ENCODE measurements around the gene SYNGR1.

- TF ChIP-seq SP4 (IDR thresholded peaks at IDR 0.05; ENCODE audit: low read length): no peak
- TF ChIP-seq, protein P1, sequence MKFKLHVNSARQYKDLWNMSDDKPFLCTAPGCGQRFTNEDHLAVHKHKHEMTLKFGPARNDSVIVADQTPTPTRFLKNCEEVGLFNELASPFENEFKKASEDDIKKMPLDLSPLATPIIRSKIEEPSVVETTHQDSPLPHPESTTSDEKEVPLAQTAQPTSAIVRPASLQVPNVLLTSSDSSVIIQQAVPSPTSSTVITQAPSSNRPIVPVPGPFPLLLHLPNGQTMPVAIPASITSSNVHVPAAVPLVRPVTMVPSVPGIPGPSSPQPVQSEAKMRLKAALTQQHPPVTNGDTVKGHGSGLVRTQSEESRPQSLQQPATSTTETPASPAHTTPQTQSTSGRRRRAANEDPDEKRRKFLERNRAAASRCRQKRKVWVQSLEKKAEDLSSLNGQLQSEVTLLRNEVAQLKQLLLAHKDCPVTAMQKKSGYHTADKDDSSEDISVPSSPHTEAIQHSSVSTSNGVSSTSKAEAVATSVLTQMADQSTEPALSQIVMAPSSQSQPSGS (IDR thresholded peaks at IDR 0.05; ENCODE audit: low read length): no peak
Measured at GRCh38 chr22:39355080-39355479, 5.3 kb downstream of the SYNGR1 start.
